Hepatocyte (in vitro differentiated cells): ENCODE data around the gene TEAD1.

ENCODE experiments used
- CTCF ChIP-seq: fragments of 200-600 bp; sonication (generic); IDR thresholded peaks from 2 replicates; pipeline ENCODE4 v1.5.1; 2016; ENCODE audit warnings: antibody characterized with exemption, mild to moderate bottlenecking; ENCODE audit not compliant: poor library complexity
- EZH2phosphoT487 ChIP-seq: fragments of 200-600 bp; sonication (generic); IDR thresholded peaks from one replicate; pipeline ENCODE4 v1.6.1; 2018; ENCODE audit warnings: antibody characterized with exemption, mild to moderate bottlenecking, low read depth, moderate library complexity; ENCODE audit not compliant: unreplicated experiment, severe bottlenecking

DNA sequence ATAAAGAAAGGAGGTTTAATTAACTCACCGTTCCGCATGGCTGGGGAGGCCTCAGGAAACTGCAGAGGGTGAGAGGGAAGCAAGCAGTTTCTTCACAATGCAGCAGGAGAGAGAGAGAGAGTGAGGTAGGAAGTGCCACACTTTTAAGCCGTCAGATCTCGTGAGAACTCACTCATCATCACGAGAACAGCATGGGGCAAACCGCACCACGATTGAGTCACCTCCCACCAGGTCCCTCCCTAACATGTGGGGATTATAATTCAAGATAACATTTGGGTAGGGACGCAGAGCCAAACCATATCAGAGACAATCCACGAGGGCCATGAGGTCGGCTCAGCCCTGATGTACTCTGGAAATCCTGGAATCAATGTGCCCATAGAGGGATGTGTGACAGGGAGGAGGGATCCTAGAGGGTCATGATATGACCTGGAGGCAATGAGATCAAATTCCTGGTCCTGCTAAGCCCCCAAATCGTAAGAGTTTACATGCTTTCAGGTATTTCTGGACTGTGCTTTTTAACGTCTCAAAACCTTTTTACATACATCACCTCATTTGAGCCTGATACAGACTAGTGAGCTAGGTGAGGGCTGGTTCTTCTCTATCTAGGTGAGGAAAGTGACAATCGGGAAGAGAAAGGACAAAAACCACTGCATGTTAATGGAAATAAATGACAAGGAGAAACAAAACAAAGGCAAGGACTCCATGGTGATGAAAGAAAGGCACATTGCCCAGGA is 315.4 kb downstream of the TEAD1 start:
- TF ChIP-seq CTCF (no peak), EZH2phosphoT487 (no peak)
